Astrocyte of the cerebellum (primary cell): ENCODE measurements around the gene MRPS26.

ENCODE experiments used
- DNase-seq: peaks from one replicate; pipeline ENCODE4 v3.0.0-alpha.2; 2011; ENCODE audit warnings: low read depth
- H3K4me3 ChIP-seq: 2 replicates; pipeline ENCODE4 v1.5.1; 2011; ENCODE audit warnings: mild to moderate bottlenecking, low read depth, low read length, moderate library complexity
- CTCF ChIP-seq: IDR thresholded peaks from 2 replicates; pipeline ENCODE4 v1.5.1; 2012; ENCODE audit warnings: low read length, low read depth, moderate library complexity, mild to moderate bottlenecking; ENCODE audit errors: missing control alignments
- in situ Hi-C: cut with HindIII; loops from 2 replicates; pipeline ENCODE4 v1.10.0; 2017; ENCODE audit warnings: low sequenced_read_pairs

The MRPS26 gene

GRCh38 chr20:3092611-3093379 lies 46.9 kb downstream of the MRPS26 start:
- in situ Hi-C loops: no loop called here
- no peak for TF ChIP-seq CTCF
- peak overlapping the region; percentile 30 for H3K4me3 ChIP-seq
- DNase-seq: no peak

- no peak for TF ChIP-seq CTCF
- in situ Hi-C loops: no loop called here
- no peak overlapping the region for H3K4me3 ChIP-seq
- DNase-seq: no peak
Observed at GRCh38 chr20:3093861-3094361, 48.1 kb downstream of the MRPS26 start.

GRCh38 chr20:3094848-3095629 lies 49.2 kb downstream of the MRPS26 start:
- in situ Hi-C loops: no loop called here
- no peak overlapping the region for H3K4me3 ChIP-seq
- no peak for DNase-seq
- no peak for TF ChIP-seq CTCF
